B cell (primary cell): ENCODE data around the gene GATAD2B. TPM values are rescaled to one million over a fixed set of nuclear protein-coding genes. Genes with fewer than 3 reads are reported as not detected.
"Not testable (repeated sequence)": the region's sequence is repeated elsewhere in the genome, so short reads cannot be mapped to it uniquely, and the experiment has no call there.

Experiments
- ATAC-seq: fragments of 200-7000 bp; cut with Tn5 transposase; one replicate; pipeline ENCODE4 v1.10.0; 2021; ENCODE audit warnings: low read depth, mild to moderate bottlenecking, moderate number of reproducible peaks, moderate library complexity
- CTCF ChIA-PET: fragments of 350-600 bp; sonication (Branson Sonifier 250); formaldehyde crosslinking; loops from one replicate; lab custom pipeline; 2021; ENCODE audit warnings: antibody characterized with exemption, inconsistent platforms; lab: Charles Lee
- POLR2A ChIA-PET: fragments of 350-600 bp; sonication (Branson Sonifier 250); formaldehyde crosslinking; loops from one replicate; lab custom pipeline; 2021; ENCODE audit warnings: antibody characterized with exemption; lab: Charles Lee
- DNase-seq: peaks from one replicate; pipeline ENCODE4 v3.0.0; 2013
- H2AFZ ChIP-seq: 2 replicates; pipeline ENCODE4 v1.6.1; 2012; ENCODE audit warnings: mild to moderate bottlenecking, low read depth, low read length; ENCODE audit not compliant: insufficient read depth, poor library complexity, severe bottlenecking
- H3K27ac ChIP-seq, 2 donors: 1 replicate in 1 of 2; 2 replicates in 1 of 2; pipeline ENCODE4 v1.5.1; 2012 to 2013; ENCODE audit warnings: low read length in 2 of 2, mild to moderate bottlenecking in 2 of 2, moderate library complexity in 1 of 2
- H3K27me3 ChIP-seq, 4 experiments: fragments of 200-600 bp in 1 of 4; sonication (generic) in 1 of 4; replicated peaks in 1 of 4; 1 replicate in 2 of 4; 2 replicates in 2 of 4; pipeline versions ENCODE4 v1.6.1 to v1.7.0; 2013 to 2016; ENCODE audit warnings: low read length in 3 of 4, mild to moderate bottlenecking in 2 of 4, mixed read lengths in 1 of 4, moderate library complexity in 1 of 4; ENCODE audit not compliant: insufficient read depth in 4 of 4, control insufficient read depth in 3 of 4; ENCODE audit errors: control extremely low read depth in 1 of 4
- H3K36me3 ChIP-seq, 2 experiments: replicated peaks in 1 of 2; 1 replicate in 1 of 2; 2 replicates in 1 of 2; pipeline versions ENCODE4 v1.6.1 to v1.7.1; 2013; ENCODE audit warnings: low read length in 1 of 2; ENCODE audit not compliant: insufficient read depth in 2 of 2, control insufficient read depth in 1 of 2; ENCODE audit errors: control extremely low read depth in 1 of 2, extremely low read depth in 1 of 2
- H3K4me1 ChIP-seq, 2 donors: fragments of 200-600 bp in 1 of 2; sonication (generic) in 1 of 2; 1 replicate in 1 of 2; 2 replicates in 1 of 2; pipeline versions ENCODE4 v1.5.1 to v1.6.1; 2013 to 2017; ENCODE audit warnings: low read length in 2 of 2; ENCODE audit not compliant: control insufficient read depth in 2 of 2, insufficient read depth in 2 of 2
- H3K4me2 ChIP-seq: replicated peaks from 2 replicates; pipeline ENCODE3; 2012; ENCODE audit warnings: mild to moderate bottlenecking, low read depth, low read length; ENCODE audit not compliant: poor library complexity, severe bottlenecking
- H3K4me3 ChIP-seq, 5 experiments: fragments of 200-600 bp in 1 of 5; sonication (generic) in 1 of 5; 1 replicate in 3 of 5; 2 replicates in 2 of 5; pipeline versions ENCODE4 v1.5.1 to v1.7.0; 2011 to 2016; ENCODE audit warnings: low read length in 4 of 5, mild to moderate bottlenecking in 4 of 5, low read depth in 2 of 5, control low read depth in 1 of 5, moderate library complexity in 1 of 5; ENCODE audit not compliant: insufficient read depth in 1 of 5; ENCODE audit errors: control extremely low read depth in 1 of 5, extremely low read depth in 1 of 5
- H3K79me2 ChIP-seq: fragments of 200-600 bp; sonication (generic); one replicate; pipeline ENCODE4 v1.6.0; 2016; ENCODE audit warnings: low read length; ENCODE audit not compliant: control insufficient read depth, insufficient read depth
- H3K9ac ChIP-seq: fragments of 200-600 bp; sonication (generic); 2 replicates; pipeline ENCODE4 v1.6.1; 2017; ENCODE audit warnings: mild to moderate bottlenecking, low read length, moderate library complexity
- H3K9me3 ChIP-seq, 3 donors: one replicate each; pipeline versions ENCODE4 v1.6.1 to v1.7.1; 2013; ENCODE audit warnings: low read length in 2 of 3; ENCODE audit not compliant: control insufficient read depth in 2 of 3, insufficient read depth in 1 of 3; ENCODE audit errors: control extremely low read depth in 1 of 3
- H4K20me1 ChIP-seq: 2 replicates; pipeline ENCODE4 v1.6.0; 2012; ENCODE audit warnings: mild to moderate bottlenecking, low read length; ENCODE audit not compliant: insufficient read depth, control insufficient read depth, poor library complexity, severe bottlenecking
- H3K27ac Mint-ChIP-seq: one replicate; pipeline ENCODE4 v1.8.0; 2021; ENCODE audit warnings: mixed read lengths
- H3K27me3 Mint-ChIP-seq: one replicate; pipeline ENCODE4 v1.8.0; 2021; ENCODE audit warnings: mixed read lengths
- H3K4me1 Mint-ChIP-seq: one replicate; pipeline ENCODE4 v1.8.0; 2021; ENCODE audit warnings: mixed read lengths
- H3K4me3 Mint-ChIP-seq: one replicate; pipeline ENCODE4 v1.8.0; 2021; ENCODE audit warnings: mixed read lengths
- H3K9me3 Mint-ChIP-seq: one replicate; pipeline ENCODE4 v1.8.0; 2022; ENCODE audit warnings: mixed read lengths; ENCODE audit not compliant: insufficient read depth
- CTCF ChIP-seq: fragments of 200-600 bp; IDR thresholded peaks from one replicate; pipeline ENCODE4 v1.8.0; 2022; ENCODE audit warnings: antibody characterized with exemption, mild to moderate bottlenecking
- EZH2 ChIP-seq: IDR thresholded peaks from 2 replicates; pipeline ENCODE4 v1.6.1; 2012; ENCODE audit warnings: borderline replicate concordance, low read depth, mild to moderate bottlenecking, moderate library complexity, low read length; ENCODE audit not compliant: insufficient read depth, poor library complexity, severe bottlenecking
- WGBS: methylation state at CpG from one replicate; pipeline ENCODE4 v1.1.5; 2013; ENCODE audit warnings: missing lambda C conversion rate; ENCODE audit not compliant: insufficient coverage; 5-methylcytosine and 5-hydroxymethylcytosine counted together
- intact Hi-C: fragments of 100-400 bp; cut with micrococcal nuclease; formaldehyde crosslinking; loops from one replicate; pipeline ENCODE4 v1.10.0; 2022
- polyA plus RNA-seq: library from polyadenylated mRNA; depleted of rRNA; stranded (reverse); fragments of >200 nt; gene quantifications from 2 replicates; pipeline ENCODE4 v1.2.3, GENCODE V29; 2012
- total RNA-seq, 2 donors: library from RNA; stranded (reverse); fragments of 120-200 nt in 1 of 2; gene quantifications; 1 replicate in 1 of 2; 2 replicates in 1 of 2; pipeline versions ENCODE4 v1.2.3 to v1.2.4, GENCODE V29; 2013 to 2022

Gene GATAD2B
- total and polyA plus RNA-seq, 2 donors (not counting 1 experiment from before 2014, with no cell fraction given) = 16.7 to 105 TPM

- H3K36me3 ChIP-seq = peaks cover 3 to 14% of the 10 kb centered on the region in 2 experiments
- H3K9me3 ChIP-seq = peaks cover 0 to 4% (median 0%) of the 10 kb centered on the region in 3 donors
- ChIA-PET CTCF (interaction anchor here (0.6 kb wide), 1 partner anchor 91 kb away, joined by 3 read pairs; no protein-coding TSS in a partner anchor), POLR2A (interaction anchor here (0.7 kb wide), 1 partner anchor 28 kb away, joined by 4 read pairs; no protein-coding TSS in a partner anchor)
- intact Hi-C loops = no loop called here
- H3K4me3 Mint-ChIP-seq = no peak overlapping the region
- DNase-seq (no peak), ATAC-seq (no peak)
- no peak overlapping the region for H3K4me2 ChIP-seq
- H3K27ac ChIP-seq = no peak overlapping the region
- H3K9ac ChIP-seq = no peak overlapping the region
- H3K27me3 ChIP-seq = no peaks in the 10 kb centered on the region
- H3K79me2 ChIP-seq = peaks cover 98% of the 10 kb centered on the region
- H3K9me3 Mint-ChIP-seq = no peaks in the 10 kb centered on the region
- H3K27me3 Mint-ChIP-seq = no peaks in the 10 kb centered on the region
- peaks cover 0 to 11% of the 10 kb centered on the region in 2 donors for H3K4me1 ChIP-seq
- TF ChIP-seq EZH2 (no peak), CTCF (no peak)
- no peak overlapping the region for H3K27ac Mint-ChIP-seq
- peaks cover 18% of the 10 kb centered on the region for H3K4me1 Mint-ChIP-seq
- 94% methylated on average over 12 of the region's 14 CpGs for WGBS
- no peak overlapping the region for H3K4me3 ChIP-seq
- peaks cover 90% of the 10 kb centered on the region for H4K20me1 ChIP-seq
- H2AFZ ChIP-seq = no peak overlapping the region
These were observed 18.8 kb downstream of the GATAD2B start for GRCh38 chr1:153903841-153904455.

GRCh38 chr1:153899509-153899908 lies 23.3 kb downstream of the GATAD2B start:
- no peak overlapping the region for H3K9ac ChIP-seq
- H3K4me2 ChIP-seq = no peak overlapping the region
- peaks cover 0 to 20% of the 10 kb centered on the region in 2 donors for H3K4me1 ChIP-seq
- Mint-ChIP-seq H3K9me3 (no peaks in the 10 kb centered on the region), H3K4me3 (no peak overlapping the region), H3K27ac (no peak overlapping the region), H3K27me3 (no peaks in the 10 kb centered on the region), H3K4me1 (peaks cover 27% of the 10 kb centered on the region)
- ChIA-PET POLR2A (no interaction called here), CTCF (interaction anchor here (1.4 kb wide), 1 partner anchor 49 kb away, joined by 3 read pairs; no protein-coding TSS in a partner anchor)
- no peak for TF ChIP-seq EZH2
- TF ChIP-seq CTCF = no peak
- H3K36me3 ChIP-seq = peaks cover 6 to 11% of the 10 kb centered on the region in 2 experiments
- WGBS = no CpG with 5 or more reads among the region's 6 CpGs
- H3K4me3 ChIP-seq = no peak overlapping the region
- H3K9me3 ChIP-seq = peaks cover 0 to 4% (median 0%) of the 10 kb centered on the region in 3 donors
- DNase-seq (no peak), ATAC-seq (no peak)
- intact Hi-C loops = no loop called here
- no peaks in the 10 kb centered on the region for H3K27me3 ChIP-seq
- peaks cover 96% of the 10 kb centered on the region for H3K79me2 ChIP-seq
- peaks cover 81% of the 10 kb centered on the region for H4K20me1 ChIP-seq
- no peak overlapping the region for H2AFZ ChIP-seq
- no peak overlapping the region for H3K27ac ChIP-seq

- H3K27me3 ChIP-seq, DNase-seq, H3K4me3 ChIP-seq, intact Hi-C loops, H2AFZ ChIP-seq, H3K9me3 Mint-ChIP-seq, H3K9me3 ChIP-seq, H3K4me3 Mint-ChIP-seq, ATAC-seq, H3K27me3 Mint-ChIP-seq, H3K9ac ChIP-seq, H3K4me2 ChIP-seq: not testable (repeated sequence)
- peaks cover 3 to 16% of the 10 kb centered on the region in 2 donors for H3K4me1 ChIP-seq
- CTCF ChIA-PET = interaction anchor here (0.8 to 1.3 kb wide), 2 partner anchors 25 to 50 kb away, joined by 3 to 4 read pairs; no protein-coding TSS in a partner anchor
- POLR2A ChIA-PET = interaction anchor here (0.6 kb wide), 1 partner anchor 100 kb away, joined by 4 read pairs; no protein-coding TSS in a partner anchor
- Mint-ChIP-seq H3K4me1 (peaks cover 27% of the 10 kb centered on the region), H3K27ac (peak overlapping the region; percentile 17)
- H3K27ac ChIP-seq = peak overlapping the region in 1 of 2 donors; percentile 19
- peaks cover 6 to 17% of the 10 kb centered on the region in 2 experiments for H3K36me3 ChIP-seq
- H3K79me2 ChIP-seq = peaks cover 98% of the 10 kb centered on the region
- no CpG with 5 or more reads among the region's 1 CpG for WGBS
- H4K20me1 ChIP-seq = peaks cover 69% of the 10 kb centered on the region
These were observed 26.9 kb downstream of the GATAD2B start for GRCh38 chr1:153895866-153896265.
